OCI-LY3 (cell line): ENCODE data around the gene MKRN3.

Source experiments
- CTCF ChIP-seq: fragments of 200-600, 300-600 bp; sonication (generic); IDR thresholded peaks from 2 replicates; pipeline ENCODE4 v1.5.1; 2014; ENCODE audit warnings: antibody characterized with exemption, low read length, low read depth
- EZH2phosphoT487 ChIP-seq: fragments of 200-600 bp; shearing (Covaris generic); IDR thresholded peaks from 2 replicates; pipeline ENCODE4 v1.6.1; 2018; ENCODE audit warnings: antibody characterized with exemption, mixed run types, low read depth

- TF ChIP-seq CTCF (no peak), EZH2phosphoT487 (no peak)
Observed at GRCh38 chr15:23546158-23546557, 19.3 kb upstream of the MKRN3 start.
